Fibroblast of lung (primary cell): ENCODE data around the gene TCTN3.

Source experiments
- EZH2 ChIP-seq: IDR thresholded peaks from 2 replicates; pipeline ENCODE4 v1.5.1; 2012; ENCODE audit warnings: low read length, control low read depth, mild to moderate bottlenecking; ENCODE audit errors: missing control alignments
- TF ChIP-seq, protein P1 (sequence below), 2 donors: IDR thresholded peaks in 1 of 2; conservative IDR thresholded peaks in 1 of 2; 1 replicate in 1 of 2; 2 replicates in 1 of 2; pipeline ENCODE4 v1.5.1; 2011 to 2012; ENCODE audit warnings: low read length in 2 of 2, control low read depth in 1 of 2, inconsistent platforms in 1 of 2, low read depth in 1 of 2, mild to moderate bottlenecking in 1 of 2

DNA sequence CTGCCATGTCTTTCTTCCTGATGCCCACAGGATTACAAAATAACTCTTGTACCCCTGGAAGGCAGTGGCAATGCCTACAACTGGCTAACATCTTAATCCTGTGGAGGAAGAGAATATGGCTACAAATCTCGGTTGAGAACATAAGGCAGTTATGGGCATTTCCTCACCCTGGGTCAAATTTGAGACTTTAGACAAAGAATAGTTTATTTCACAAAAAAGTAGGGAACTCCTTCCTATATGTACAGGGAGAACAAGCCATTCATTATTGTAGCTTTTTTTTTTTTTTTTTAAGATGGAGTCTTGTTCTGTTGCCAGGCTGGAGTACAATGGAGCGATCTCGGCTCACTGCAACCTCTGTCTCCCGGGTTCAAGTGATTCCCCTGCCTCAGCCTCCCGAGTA is 39.8 kb downstream of the TCTN3 start:
- TF ChIP-seq, protein P1, sequence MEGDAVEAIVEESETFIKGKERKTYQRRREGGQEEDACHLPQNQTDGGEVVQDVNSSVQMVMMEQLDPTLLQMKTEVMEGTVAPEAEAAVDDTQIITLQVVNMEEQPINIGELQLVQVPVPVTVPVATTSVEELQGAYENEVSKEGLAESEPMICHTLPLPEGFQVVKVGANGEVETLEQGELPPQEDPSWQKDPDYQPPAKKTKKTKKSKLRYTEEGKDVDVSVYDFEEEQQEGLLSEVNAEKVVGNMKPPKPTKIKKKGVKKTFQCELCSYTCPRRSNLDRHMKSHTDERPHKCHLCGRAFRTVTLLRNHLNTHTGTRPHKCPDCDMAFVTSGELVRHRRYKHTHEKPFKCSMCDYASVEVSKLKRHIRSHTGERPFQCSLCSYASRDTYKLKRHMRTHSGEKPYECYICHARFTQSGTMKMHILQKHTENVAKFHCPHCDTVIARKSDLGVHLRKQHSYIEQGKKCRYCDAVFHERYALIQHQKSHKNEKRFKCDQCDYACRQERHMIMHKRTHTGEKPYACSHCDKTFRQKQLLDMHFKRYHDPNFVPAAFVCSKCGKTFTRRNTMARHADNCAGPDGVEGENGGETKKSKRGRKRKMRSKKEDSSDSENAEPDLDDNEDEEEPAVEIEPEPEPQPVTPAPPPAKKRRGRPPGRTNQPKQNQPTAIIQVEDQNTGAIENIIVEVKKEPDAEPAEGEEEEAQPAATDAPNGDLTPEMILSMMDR (conservative IDR thresholded peaks at IDR 0.05 in 1 of 2, IDR thresholded peaks at IDR 0.05 in 1 of 2; ENCODE audit: low read depth in 1 of 2, low read length in 2 of 2): no peak
- no peak for TF ChIP-seq EZH2
